HepG2 (cell line): Measurements from ENCODE around the gene ANKS1A.

Experiments
- EP300 ChIP-seq, 3 experiments: sonication (generic) in 1 of 3; formaldehyde crosslinking in 1 of 3; IDR thresholded peaks; 2 replicates each; pipeline versions ENCODE4 v1.5.1 to v1.6.1; 2011 to 2020; ENCODE audit warnings: low read depth in 2 of 3, low read length in 2 of 3, borderline replicate concordance in 1 of 3, improper control_type of control experiment in 1 of 3, mild to moderate bottlenecking in 1 of 3, missing genetic modification reagents in 1 of 3, moderate library complexity in 1 of 3
- REL ChIP-seq: sonication (generic); formaldehyde crosslinking; conservative IDR thresholded peaks from 2 replicates; pipeline ENCODE4 v1.8.0; 2022; ENCODE audit warnings: mild to moderate bottlenecking, missing genetic modification reagents, moderate library complexity
- TRIM22 ChIP-seq: fragments of 450-650 bp; IDR thresholded peaks from 2 replicates; pipeline ENCODE4 v1.6.1; 2017
- ZNF570 ChIP-seq: sonication (generic); formaldehyde crosslinking; IDR thresholded peaks from 2 replicates; pipeline ENCODE4 v1.4.0; 2020; ENCODE audit warnings: mild to moderate bottlenecking, missing genetic modification reagents, borderline replicate concordance
- TF ChIP-seq, protein P1 (sequence below): sonication (generic); formaldehyde crosslinking; IDR thresholded peaks from 2 replicates; pipeline ENCODE4 v1.5.0; 2020; ENCODE audit warnings: missing genetic modification reagents

DNA sequence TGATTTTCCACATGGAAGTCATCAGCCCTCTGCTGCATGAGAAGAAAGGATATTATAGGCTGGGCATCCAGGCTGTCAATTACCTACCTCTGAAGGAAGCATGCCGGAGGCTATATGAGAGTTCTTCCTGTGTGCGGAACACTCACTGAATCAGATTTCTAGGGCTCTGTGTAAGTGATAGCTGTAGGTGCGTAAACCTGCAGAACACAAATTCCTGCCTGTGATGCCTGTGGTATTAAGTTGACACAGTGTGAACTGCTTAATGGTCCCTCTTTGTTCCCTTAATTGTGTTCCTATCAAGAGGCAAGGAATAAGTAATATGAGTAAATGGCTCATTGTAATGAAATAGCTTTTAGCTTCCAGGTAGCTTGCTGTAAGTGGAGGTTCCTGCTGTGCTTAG, 103.3 kb downstream of the ANKS1A start:
- TF ChIP-seq TRIM22 (no peak), REL (CRISPR knock-in tag) (no peak), ZNF570 (CRISPR knock-in tag) (no peak), EP300 (IDR thresholded peaks at IDR 0.05; ENCODE audit: low read depth in 2 of 2, low read length in 2 of 2) (no peak), EP300 (CRISPR knock-in tag; IDR thresholded peaks at IDR 0.05; ENCODE audit: borderline replicate concordance) (no peak)
- TF ChIP-seq, protein P1, sequence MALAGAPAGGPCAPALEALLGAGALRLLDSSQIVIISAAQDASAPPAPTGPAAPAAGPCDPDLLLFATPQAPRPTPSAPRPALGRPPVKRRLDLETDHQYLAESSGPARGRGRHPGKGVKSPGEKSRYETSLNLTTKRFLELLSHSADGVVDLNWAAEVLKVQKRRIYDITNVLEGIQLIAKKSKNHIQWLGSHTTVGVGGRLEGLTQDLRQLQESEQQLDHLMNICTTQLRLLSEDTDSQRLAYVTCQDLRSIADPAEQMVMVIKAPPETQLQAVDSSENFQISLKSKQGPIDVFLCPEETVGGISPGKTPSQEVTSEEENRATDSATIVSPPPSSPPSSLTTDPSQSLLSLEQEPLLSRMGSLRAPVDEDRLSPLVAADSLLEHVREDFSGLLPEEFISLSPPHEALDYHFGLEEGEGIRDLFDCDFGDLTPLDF (CRISPR knock-in tag): no peak
